ENCODE results near the gene SLC6A14.

- TF ChIP-seq CTCF (IDR thresholded peaks at IDR 0.05; ENCODE audit: borderline replicate concordance, extremely low read depth, low read length, poor library complexity, severe bottlenecking) (no peak), EZH2 (IDR thresholded peaks at IDR 0.05; ENCODE audit: borderline replicate concordance, low read depth, low read length, severe bottlenecking) (no peak)
Measured at GRCh38 chrX:116480059-116480458, 43.7 kb downstream of the SLC6A14 start.
